ENCODE results near the gene SEM1. TPM values are rescaled to one million over a fixed set of nuclear protein-coding genes. Genes with fewer than 3 reads are reported as not detected.

Gene SEM1
- total and polyA plus RNA-seq, 7 donors, result 16.3 to 102 (median 37.0) TPM

DNA sequence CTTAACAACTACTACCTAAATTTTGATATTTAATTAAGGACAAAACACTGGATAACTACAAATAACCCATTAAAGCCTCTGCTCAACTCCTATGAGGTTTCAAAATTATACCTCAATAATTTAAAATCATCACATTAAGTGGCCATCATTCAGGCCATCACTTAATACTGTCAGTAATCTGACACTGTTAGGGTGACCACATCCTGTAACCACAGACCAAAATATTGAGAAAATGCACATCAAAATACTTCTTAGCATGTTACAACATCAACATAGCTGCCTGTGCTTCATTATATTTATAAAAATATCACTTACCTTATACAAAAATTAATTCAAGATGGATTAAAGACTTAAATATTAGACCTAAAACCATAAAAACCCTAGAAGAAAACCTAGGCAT lies 23.3 kb downstream of the SEM1 start:
- H3K27ac ChIP-seq, result no peak overlapping the region
- no peaks in the 10 kb centered on the region for H3K27me3 ChIP-seq
- no peak overlapping the region for H3K4me3 ChIP-seq
- H3K4me1 ChIP-seq, result peaks cover 0 to 6% (median 0%) of the 10 kb centered on the region in 4 donors
- DNase-seq, result no peak
- H3K9me3 ChIP-seq, result no peaks in the 10 kb centered on the region
- intact Hi-C loops (cut with DNase I), result no loop called here
- TF ChIP-seq CTCF (IDR thresholded peaks at IDR 0.05) (no peak), POLR2AphosphoS5 (IDR thresholded peaks at IDR 0.05) (no peak), POLR2A (IDR thresholded peaks at IDR 0.05) (no peak), EP300 (IDR thresholded peaks at IDR 0.05) (no peak)
- H3K36me3 ChIP-seq, result peaks cover 0 to 12% (median 0%) of the 10 kb centered on the region in 4 donors

- Histone ChIP-seq H3K27ac (no peak overlapping the region), H3K4me3 (no peak overlapping the region), H3K27me3 (no peaks in the 10 kb centered on the region), H3K4me1 (peaks cover 0 to 6% (median 0%) of the 10 kb centered on the region in 4 donors), H3K9me3 (no peaks in the 10 kb centered on the region), H3K36me3 (peaks cover 0 to 10% (median 0%) of the 10 kb centered on the region in 4 donors)
- DNase-seq, result no peak
- intact Hi-C loops (cut with DNase I), result no loop called here
- TF ChIP-seq POLR2A (IDR thresholded peaks at IDR 0.05) (no peak), POLR2AphosphoS5 (IDR thresholded peaks at IDR 0.05) (no peak), EP300 (IDR thresholded peaks at IDR 0.05) (no peak), CTCF (IDR thresholded peaks at IDR 0.05) (no peak)
- 80 to 88% methylated on average over 1 of the region's 1 CpG for WGBS, 2 donors
These were observed 23.9 kb downstream of the SEM1 start for GRCh38 chr7:96685755-96686154.

GRCh38 chr7:96685353-96685752 lies 24.3 kb downstream of the SEM1 start:
- peaks cover 0 to 10% (median 0%) of the 10 kb centered on the region in 4 donors for H3K36me3 ChIP-seq
- no peak for DNase-seq
- WGBS, 2 donors, result 56 to 82% methylated on average over 3 of the region's 3 CpGs

GRCh38 chr7:96679886-96680285 lies 29.8 kb downstream of the SEM1 start:
- Histone ChIP-seq H3K4me3 (no peak overlapping the region), H3K27ac (no peak overlapping the region), H3K4me1 (no peaks in the 10 kb centered on the region), H3K9me3 (no peaks in the 10 kb centered on the region), H3K27me3 (no peaks in the 10 kb centered on the region), H3K36me3 (no peaks in the 10 kb centered on the region)
- WGBS, 2 donors, result 89 to 90% methylated on average over 4 of the region's 4 CpGs
- DNase-seq, result no peak
- TF ChIP-seq POLR2AphosphoS5 (IDR thresholded peaks at IDR 0.05), result no peak
- TF ChIP-seq EP300 (IDR thresholded peaks at IDR 0.05), result no peak
- TF ChIP-seq CTCF (IDR thresholded peaks at IDR 0.05), result no peak
- no peak for TF ChIP-seq POLR2A (IDR thresholded peaks at IDR 0.05)
- intact Hi-C loops (cut with DNase I), result no loop called here

More at GRCh38 chr7:96685353-96685752, 24.3 kb downstream of the SEM1 start:
- Histone ChIP-seq H3K4me1 (peaks cover 0 to 2% (median 0%) of the 10 kb centered on the region in 4 donors), H3K9me3 (no peaks in the 10 kb centered on the region), H3K27me3 (no peaks in the 10 kb centered on the region), H3K27ac (no peak overlapping the region), H3K4me3 (no peak overlapping the region)
- no peak for TF ChIP-seq EP300 (IDR thresholded peaks at IDR 0.05)
- no peak for TF ChIP-seq POLR2A (IDR thresholded peaks at IDR 0.05)
- TF ChIP-seq CTCF (IDR thresholded peaks at IDR 0.05), result no peak
- no peak for TF ChIP-seq POLR2AphosphoS5 (IDR thresholded peaks at IDR 0.05)
- intact Hi-C loops (cut with DNase I), result no loop called here

DNA sequence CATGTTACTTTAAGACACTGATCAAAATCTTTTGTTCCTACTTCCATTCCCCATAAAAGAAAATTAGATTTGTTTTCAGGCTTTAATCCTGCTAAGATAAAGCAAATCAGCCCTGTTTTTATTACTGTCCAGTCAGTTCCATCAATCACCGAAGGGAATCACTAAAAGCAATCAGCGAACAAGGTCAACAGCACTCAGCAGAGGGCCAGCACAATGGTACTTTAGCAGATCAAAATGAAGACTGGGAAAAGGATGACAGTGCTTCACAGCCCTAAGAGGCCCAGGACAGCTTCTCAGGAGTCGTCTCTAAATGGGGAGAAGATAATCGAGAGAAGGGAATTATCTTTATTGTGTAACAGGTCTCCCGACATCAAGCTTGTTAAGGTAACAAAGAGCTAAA lies 32.7 kb downstream of the SEM1 start:
- TF ChIP-seq EP300 (IDR thresholded peaks at IDR 0.05), result no peak
- no peak for TF ChIP-seq POLR2AphosphoS5 (IDR thresholded peaks at IDR 0.05)
- TF ChIP-seq CTCF (IDR thresholded peaks at IDR 0.05), result no peak
- no peak for TF ChIP-seq POLR2A (IDR thresholded peaks at IDR 0.05)
- 79 to 91% methylated on average over 5 of the region's 5 CpGs for WGBS, 2 donors

More for the DNA sequence above, 32.7 kb downstream of the SEM1 start:
- no peaks in the 10 kb centered on the region for H3K9me3 ChIP-seq
- no peak for DNase-seq
- H3K27ac ChIP-seq, result no peak overlapping the region
- no peak overlapping the region for H3K4me3 ChIP-seq
- intact Hi-C loops (cut with DNase I), result no loop called here
- H3K27me3 ChIP-seq, result no peaks in the 10 kb centered on the region
- peaks cover 0 to 3% (median under 1%) of the 10 kb centered on the region in 4 donors for H3K4me1 ChIP-seq
- peaks cover 0 to 5% (median 0%) of the 10 kb centered on the region in 4 donors for H3K36me3 ChIP-seq

All from sigmoid colon (tissue), 7 donors.